GM23338 (cell line): ENCODE data around the gene GLTP. TPM values are rescaled to one million over a fixed set of nuclear protein-coding genes. Genes with fewer than 3 reads are reported as not detected.

Experiments used
- ATAC-seq: fragments of 200-7000 bp; cut with Tn5 transposase; 3 replicates; pipeline ENCODE4 v1.9.1; 2020
- DNase-seq: peaks from one replicate; pipeline ENCODE4 v3.0.0-alpha.2; 2015; ENCODE audit warnings: low spot score
- H2AFZ ChIP-seq: fragments of 200-600 bp; sonication (generic); 2 replicates; pipeline ENCODE4 v1.8.0; 2016; ENCODE audit warnings: antibody characterized with exemption, mild to moderate bottlenecking, moderate library complexity
- H3F3A ChIP-seq: fragments of 200-600 bp; sonication (generic); replicated peaks from 2 replicates; pipeline ENCODE4 v1.8.0; 2017; ENCODE audit warnings: antibody characterized with exemption, mixed run types, low read depth
- H3K27ac ChIP-seq: fragments of 200-600 bp; sonication (generic); 2 replicates; pipeline ENCODE4 v1.6.1; 2016; ENCODE audit warnings: low read depth
- H3K27me3 ChIP-seq: fragments of 200-600 bp; sonication (generic); 2 replicates; pipeline ENCODE4 v1.8.0; 2016; ENCODE audit warnings: mild to moderate bottlenecking, mixed run types, moderate library complexity; ENCODE audit not compliant: insufficient read depth
- H3K36me3 ChIP-seq: fragments of 200-600 bp; sonication (generic); 2 replicates; pipeline ENCODE4 v1.8.0; 2016; ENCODE audit warnings: mild to moderate bottlenecking; ENCODE audit not compliant: insufficient read depth
- H3K4me1 ChIP-seq: fragments of 200-600 bp; sonication (generic); 2 replicates; pipeline ENCODE4 v1.8.0; 2016; ENCODE audit warnings: mild to moderate bottlenecking, moderate library complexity; ENCODE audit not compliant: insufficient read depth
- H3K4me2 ChIP-seq: fragments of 200-600 bp; sonication (generic); 2 replicates; pipeline ENCODE4 v1.7.1; 2017; ENCODE audit warnings: mixed run types
- H3K4me3 ChIP-seq: fragments of 200-600 bp; sonication (generic); 2 replicates; pipeline ENCODE4 v1.6.1; 2016; ENCODE audit warnings: mixed run types
- H3K79me2 ChIP-seq: fragments of 200-600 bp; sonication (generic); replicated peaks from 2 replicates; pipeline ENCODE4 v1.8.0; 2017; ENCODE audit warnings: mild to moderate bottlenecking; ENCODE audit not compliant: insufficient read depth
- H3K9me2 ChIP-seq: fragments of 200-600 bp; sonication (generic); 2 replicates; pipeline ENCODE4 v1.8.0; 2017; ENCODE audit not compliant: insufficient read depth
- H4K20me1 ChIP-seq: fragments of 200-600 bp; sonication (generic); replicated peaks from 2 replicates; pipeline ENCODE4 v1.8.0; 2017; ENCODE audit warnings: mild to moderate bottlenecking; ENCODE audit not compliant: insufficient read depth
- H3K27ac Mint-ChIP-seq: 2 replicates; pipeline ENCODE4 v1.8.0; 2020; ENCODE audit warnings: inconsistent platforms, mild to moderate bottlenecking, moderate library complexity, mixed read lengths
- H3K27me3 Mint-ChIP-seq: 3 replicates; pipeline ENCODE4 v1.8.0; 2022; ENCODE audit warnings: low read depth, mild to moderate bottlenecking, moderate library complexity, mixed read lengths, inconsistent platforms; ENCODE audit not compliant: insufficient read depth, poor library complexity
- H3K36me3 Mint-ChIP-seq: 3 replicates; pipeline ENCODE4 v1.8.0; 2021; ENCODE audit warnings: low read depth, mild to moderate bottlenecking, inconsistent platforms, moderate library complexity, mixed read lengths
- H3K4me1 Mint-ChIP-seq: 3 replicates; pipeline ENCODE4 v1.8.0; 2020; ENCODE audit warnings: mild to moderate bottlenecking, inconsistent platforms, mixed read lengths
- H3K4me3 Mint-ChIP-seq: 3 replicates; pipeline ENCODE4 v1.8.0; 2021; ENCODE audit warnings: moderate library complexity, mild to moderate bottlenecking, inconsistent platforms, mixed read lengths
- H3K9me3 Mint-ChIP-seq: 3 replicates; pipeline ENCODE4 v1.8.0; 2020; ENCODE audit warnings: moderate library complexity, mild to moderate bottlenecking, inconsistent platforms, mixed read lengths
- CREB1 ChIP-seq: fragments of 250-450 bp; sonication (Bioruptor Pico); IDR thresholded peaks from 2 replicates; pipeline ENCODE4 v1.5.0; 2020; ENCODE audit warnings: low read depth, mild to moderate bottlenecking, moderate library complexity
- CTCF ChIP-seq, 2 experiments: fragments of 200-600 bp in 1 of 2; sonication (generic) in 1 of 2; conservative IDR thresholded peaks; 2 replicates each; pipeline versions ENCODE4 v1.5.1 to v1.6.1; 2016 to 2017; ENCODE audit warnings: antibody characterized with exemption in 2 of 2, low read depth in 2 of 2, mild to moderate bottlenecking in 2 of 2, moderate library complexity in 1 of 2
- EZH2 ChIP-seq: fragments of 200-600 bp; sonication (generic); IDR thresholded peaks from one replicate; pipeline ENCODE4 v1.8.0; 2017; ENCODE audit warnings: antibody characterized with exemption, mild to moderate bottlenecking, low read depth; ENCODE audit not compliant: unreplicated experiment
- EZH2phosphoT487 ChIP-seq: fragments of 200-600 bp; sonication (generic); IDR thresholded peaks from one replicate; pipeline ENCODE4 v1.8.1; 2018; ENCODE audit warnings: antibody characterized with exemption; ENCODE audit not compliant: unreplicated experiment
- JUNB ChIP-seq: IDR thresholded peaks from one replicate; pipeline ENCODE4 v1.6.1; 2016; ENCODE audit warnings: antibody characterized with exemption; ENCODE audit not compliant: unreplicated experiment
- NANOG ChIP-seq: IDR thresholded peaks from 2 replicates; pipeline ENCODE4 v1.6.1; 2016; ENCODE audit warnings: antibody characterized with exemption, borderline replicate concordance
- POLR2AphosphoS5 ChIP-seq: IDR thresholded peaks from 2 replicates; pipeline ENCODE4 v1.6.1; 2016; ENCODE audit warnings: antibody characterized with exemption, low read depth
- STAT1 ChIP-seq: IDR thresholded peaks from one replicate; pipeline ENCODE4 v1.6.1; 2016; ENCODE audit warnings: antibody characterized with exemption; ENCODE audit not compliant: unreplicated experiment
- ZNF114 ChIP-seq: fragments of 250-450 bp; sonication (Bioruptor Pico); IDR thresholded peaks from 2 replicates; pipeline ENCODE4 v1.5.0; 2020; ENCODE audit warnings: mild to moderate bottlenecking, moderate library complexity
- ZNF331 ChIP-seq: fragments of 250-450 bp; sonication (Bioruptor Pico); IDR thresholded peaks from 2 replicates; pipeline ENCODE4 v1.5.0; 2020; ENCODE audit warnings: low read depth, mild to moderate bottlenecking, moderate library complexity
- polyA plus RNA-seq: library from polyadenylated mRNA; unstranded; fragments of >200 nt; fragmentation: Nextera tagmentation; extraction: Ambion mirVana; gene quantifications from 2 replicates; pipeline ENCODE4 v1.2.1, GENCODE V29; 2016
- total RNA-seq: library from RNA; depleted of rRNA; stranded (reverse); fragments of >200 nt; shearing (Covaris generic); gene quantifications from 2 replicates; pipeline ENCODE4 v1.2.3, GENCODE V29; 2014
- TF ChIP-seq, protein P1 (sequence below): IDR thresholded peaks from 2 replicates; pipeline ENCODE4 v1.6.1; 2016; ENCODE audit warnings: antibody characterized with exemption
- TF ChIP-seq, protein P2 (sequence below): IDR thresholded peaks from one replicate; pipeline ENCODE4 v1.6.1; 2018; ENCODE audit warnings: antibody characterized with exemption; ENCODE audit not compliant: unreplicated experiment

The GLTP gene
- total and polyA plus RNA-seq, 2 experiments from 2014 or later = 26.5 to 30.2 TPM

GRCh38 chr12:109890620-109891170, 10.4 kb upstream of the GLTP start:
- no peak overlapping the region for H3K4me3 Mint-ChIP-seq
- Histone ChIP-seq H2AFZ (no peak overlapping the region), H3K79me2 (no peaks in the 10 kb centered on the region), H3K4me1 (peaks cover 4% of the 10 kb centered on the region; the same call in 1 of the 2 replicates), H3K4me3 (no peak overlapping the region), H3K4me2 (no peak overlapping the region), H4K20me1 (no peaks in the 10 kb centered on the region), H3F3A (no peaks in the 10 kb centered on the region), H3K9me2 (no peaks in the 10 kb centered on the region), H3K36me3 (no peaks in the 10 kb centered on the region), H3K27ac (no peak overlapping the region), H3K27me3 (peaks cover 64% of the 10 kb centered on the region)
- ATAC-seq (no peak), DNase-seq (no peak)
- H3K4me1 Mint-ChIP-seq = peaks cover 11% of the 10 kb centered on the region
- H3K27ac Mint-ChIP-seq = no peak overlapping the region
- no peaks in the 10 kb centered on the region; the same call in 2 of the 3 replicates for H3K9me3 Mint-ChIP-seq
- no peaks in the 10 kb centered on the region for H3K36me3 Mint-ChIP-seq
- TF ChIP-seq POLR2AphosphoS5 = no peak
- TF ChIP-seq, protein P1, sequence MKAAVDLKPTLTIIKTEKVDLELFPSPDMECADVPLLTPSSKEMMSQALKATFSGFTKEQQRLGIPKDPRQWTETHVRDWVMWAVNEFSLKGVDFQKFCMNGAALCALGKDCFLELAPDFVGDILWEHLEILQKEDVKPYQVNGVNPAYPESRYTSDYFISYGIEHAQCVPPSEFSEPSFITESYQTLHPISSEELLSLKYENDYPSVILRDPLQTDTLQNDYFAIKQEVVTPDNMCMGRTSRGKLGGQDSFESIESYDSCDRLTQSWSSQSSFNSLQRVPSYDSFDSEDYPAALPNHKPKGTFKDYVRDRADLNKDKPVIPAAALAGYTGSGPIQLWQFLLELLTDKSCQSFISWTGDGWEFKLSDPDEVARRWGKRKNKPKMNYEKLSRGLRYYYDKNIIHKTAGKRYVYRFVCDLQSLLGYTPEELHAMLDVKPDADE = no peak
- H3K27me3 Mint-ChIP-seq = peaks cover 26% of the 10 kb centered on the region

- DNase-seq = no peak
- Histone ChIP-seq H2AFZ (no peak overlapping the region), H3K27ac (no peak overlapping the region), H3K36me3 (no peaks in the 10 kb centered on the region), H3K4me2 (no peak overlapping the region), H3K4me1 (peaks cover 4% of the 10 kb centered on the region; the same call in 1 of the 2 replicates), H4K20me1 (no peaks in the 10 kb centered on the region), H3K27me3 (peaks cover 41% of the 10 kb centered on the region), H3F3A (no peaks in the 10 kb centered on the region), H3K79me2 (no peaks in the 10 kb centered on the region), H3K4me3 (no peak overlapping the region), H3K9me2 (no peaks in the 10 kb centered on the region)
- Mint-ChIP-seq H3K27ac (no peak overlapping the region), H3K4me1 (peaks cover 11% of the 10 kb centered on the region), H3K27me3 (peaks cover 20% of the 10 kb centered on the region), H3K36me3 (no peaks in the 10 kb centered on the region), H3K4me3 (no peak overlapping the region), H3K9me3 (no peaks in the 10 kb centered on the region)
- ATAC-seq = no peak
- TF ChIP-seq, protein P2, sequence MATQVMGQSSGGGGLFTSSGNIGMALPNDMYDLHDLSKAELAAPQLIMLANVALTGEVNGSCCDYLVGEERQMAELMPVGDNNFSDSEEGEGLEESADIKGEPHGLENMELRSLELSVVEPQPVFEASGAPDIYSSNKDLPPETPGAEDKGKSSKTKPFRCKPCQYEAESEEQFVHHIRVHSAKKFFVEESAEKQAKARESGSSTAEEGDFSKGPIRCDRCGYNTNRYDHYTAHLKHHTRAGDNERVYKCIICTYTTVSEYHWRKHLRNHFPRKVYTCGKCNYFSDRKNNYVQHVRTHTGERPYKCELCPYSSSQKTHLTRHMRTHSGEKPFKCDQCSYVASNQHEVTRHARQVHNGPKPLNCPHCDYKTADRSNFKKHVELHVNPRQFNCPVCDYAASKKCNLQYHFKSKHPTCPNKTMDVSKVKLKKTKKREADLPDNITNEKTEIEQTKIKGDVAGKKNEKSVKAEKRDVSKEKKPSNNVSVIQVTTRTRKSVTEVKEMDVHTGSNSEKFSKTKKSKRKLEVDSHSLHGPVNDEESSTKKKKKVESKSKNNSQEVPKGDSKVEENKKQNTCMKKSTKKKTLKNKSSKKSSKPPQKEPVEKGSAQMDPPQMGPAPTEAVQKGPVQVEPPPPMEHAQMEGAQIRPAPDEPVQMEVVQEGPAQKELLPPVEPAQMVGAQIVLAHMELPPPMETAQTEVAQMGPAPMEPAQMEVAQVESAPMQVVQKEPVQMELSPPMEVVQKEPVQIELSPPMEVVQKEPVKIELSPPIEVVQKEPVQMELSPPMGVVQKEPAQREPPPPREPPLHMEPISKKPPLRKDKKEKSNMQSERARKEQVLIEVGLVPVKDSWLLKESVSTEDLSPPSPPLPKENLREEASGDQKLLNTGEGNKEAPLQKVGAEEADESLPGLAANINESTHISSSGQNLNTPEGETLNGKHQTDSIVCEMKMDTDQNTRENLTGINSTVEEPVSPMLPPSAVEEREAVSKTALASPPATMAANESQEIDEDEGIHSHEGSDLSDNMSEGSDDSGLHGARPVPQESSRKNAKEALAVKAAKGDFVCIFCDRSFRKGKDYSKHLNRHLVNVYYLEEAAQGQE = no peak
- TF ChIP-seq JUNB = no peak
- TF ChIP-seq, protein P1 = no peak
- TF ChIP-seq EZH2phosphoT487 = no peak
- TF ChIP-seq POLR2AphosphoS5 = no peak
- TF ChIP-seq STAT1 = no peak
- no peak for TF ChIP-seq EZH2
- TF ChIP-seq NANOG = no peak
- no peak for TF ChIP-seq ZNF331 (CRISPR knock-in tag)
- TF ChIP-seq CTCF (conservative IDR thresholded peaks at IDR 0.05; ENCODE audit: low read depth in 2 of 2) = no peak
- TF ChIP-seq ZNF114 (CRISPR knock-in tag) = no peak
- no peak for TF ChIP-seq CREB1 (CRISPR knock-in tag)
Observed at GRCh38 chr12:109888179-109889020, 8.1 kb upstream of the GLTP start.
